Measurements from ENCODE around the gene INO80B.
A peak's percentile ranks its signal among the peaks of the same experiment; 100 is the strongest.

The INO80B gene

DNA sequence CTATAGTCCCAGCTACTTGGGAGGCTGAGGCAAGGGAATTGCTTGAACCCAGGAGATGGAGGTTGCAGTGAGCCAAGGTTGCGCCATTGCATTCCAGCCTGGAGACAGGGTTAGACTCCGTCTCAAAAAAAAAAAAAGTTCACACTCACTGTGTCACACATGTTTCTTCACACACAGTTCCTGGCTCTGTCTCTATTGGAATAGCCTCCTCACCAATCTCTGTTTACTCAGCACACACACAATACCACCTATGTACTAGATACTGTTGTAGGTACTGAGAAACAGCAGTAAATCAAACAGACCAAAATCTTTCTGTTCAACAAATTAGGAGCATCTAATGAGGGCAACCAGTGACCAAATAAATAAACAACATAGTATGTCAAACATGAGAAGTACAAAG lies 31.3 kb downstream of the INO80B start:
- Histone ChIP-seq H3K27me3 (ENCODE audit: insufficient read depth, low read length) (no peaks in the 10 kb centered on the region), H3K4me1 (ENCODE audit: insufficient read depth, low read length) (peaks cover 9% of the 10 kb centered on the region), H3K36me3 (ENCODE audit: insufficient read depth, low read length) (peaks cover 20% of the 10 kb centered on the region), H3K9me3 (ENCODE audit: low read length) (no peaks in the 10 kb centered on the region), H2AFZ (ENCODE audit: low read depth, low read length) (no peak overlapping the region), H3K4me3 (ENCODE audit: low read length) (no peak overlapping the region)

DNA sequence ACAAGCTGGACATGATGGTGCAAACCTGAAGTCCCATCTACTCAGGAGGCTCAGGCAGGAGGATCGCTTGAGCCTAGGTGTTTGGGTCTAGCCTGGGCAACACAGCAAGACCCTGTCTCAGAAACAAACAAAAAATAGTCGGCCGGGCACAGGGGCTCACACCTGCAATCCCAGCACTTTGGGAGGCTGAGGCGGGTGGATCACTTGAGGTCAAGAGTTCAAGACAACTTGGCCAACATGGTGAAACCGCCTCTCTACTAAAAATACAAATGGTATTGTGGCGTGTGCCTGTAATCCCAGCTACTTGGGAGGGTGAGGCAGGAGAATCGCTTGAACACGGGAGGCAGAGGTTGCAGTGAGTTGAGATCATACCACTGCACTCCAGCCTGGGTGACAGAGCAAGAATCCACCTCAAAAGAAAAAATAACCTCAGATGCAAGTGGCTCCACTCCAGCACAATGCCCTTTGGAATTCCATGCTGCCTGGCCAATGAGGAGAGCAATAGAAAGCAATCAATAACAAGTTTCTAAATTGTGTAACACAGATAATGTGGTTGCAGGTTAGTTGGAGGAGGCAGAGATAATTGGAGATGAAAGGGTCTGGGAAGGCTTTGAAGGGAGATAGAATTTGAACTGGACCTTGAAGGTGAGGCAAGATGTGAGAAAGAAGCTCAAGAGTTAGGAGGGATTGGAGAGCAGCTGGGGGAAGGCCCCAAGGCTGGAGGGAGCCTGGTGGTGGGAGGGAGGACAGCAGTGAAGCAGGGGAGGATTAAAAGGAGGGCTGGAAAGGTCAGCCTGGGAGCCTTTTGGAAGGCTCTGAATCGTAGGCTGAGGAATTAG lies 34.0 kb downstream of the INO80B start:
- H3K9me3 ChIP-seq (ENCODE audit: low read length) = no peaks in the 10 kb centered on the region
- no peak overlapping the region for H2AFZ ChIP-seq (ENCODE audit: low read depth, low read length)
- no peaks in the 10 kb centered on the region for H3K27me3 ChIP-seq (ENCODE audit: insufficient read depth, low read length)
- peaks cover 44% of the 10 kb centered on the region for H3K36me3 ChIP-seq (ENCODE audit: insufficient read depth, low read length)
- no peak overlapping the region for H3K4me3 ChIP-seq (ENCODE audit: low read length)
- no peaks in the 10 kb centered on the region for H3K4me1 ChIP-seq (ENCODE audit: insufficient read depth, low read length)

DNA sequence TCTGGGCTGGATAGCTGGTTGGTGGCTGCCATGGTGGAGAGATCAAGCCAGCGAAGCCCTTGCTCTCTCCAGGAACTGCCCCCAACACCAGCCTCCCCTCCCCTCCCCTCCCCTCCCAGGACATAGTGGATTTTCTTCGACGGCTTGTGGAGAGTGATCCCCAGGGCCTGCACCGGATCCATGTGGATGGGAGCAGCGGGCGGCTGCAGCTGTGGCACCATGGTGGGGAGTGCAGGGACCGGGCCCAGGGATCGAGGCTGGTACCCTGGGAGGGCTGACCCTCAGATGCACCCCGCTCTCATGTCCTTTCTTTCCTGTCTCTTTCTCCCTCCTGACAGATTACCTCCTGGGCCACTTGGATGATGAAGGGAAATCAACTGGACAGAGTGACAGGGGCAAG lies 35.0 kb downstream of the INO80B start:
- no peaks in the 10 kb centered on the region for H3K27me3 ChIP-seq (ENCODE audit: insufficient read depth, low read length)
- no peak overlapping the region for H3K4me3 ChIP-seq (ENCODE audit: low read length)
- peaks cover 51% of the 10 kb centered on the region for H3K36me3 ChIP-seq (ENCODE audit: insufficient read depth, low read length)
- no peaks in the 10 kb centered on the region for H3K4me1 ChIP-seq (ENCODE audit: insufficient read depth, low read length)
- H2AFZ ChIP-seq (ENCODE audit: low read depth, low read length) = no peak overlapping the region
- H3K9me3 ChIP-seq (ENCODE audit: low read length) = no peaks in the 10 kb centered on the region

DNA sequence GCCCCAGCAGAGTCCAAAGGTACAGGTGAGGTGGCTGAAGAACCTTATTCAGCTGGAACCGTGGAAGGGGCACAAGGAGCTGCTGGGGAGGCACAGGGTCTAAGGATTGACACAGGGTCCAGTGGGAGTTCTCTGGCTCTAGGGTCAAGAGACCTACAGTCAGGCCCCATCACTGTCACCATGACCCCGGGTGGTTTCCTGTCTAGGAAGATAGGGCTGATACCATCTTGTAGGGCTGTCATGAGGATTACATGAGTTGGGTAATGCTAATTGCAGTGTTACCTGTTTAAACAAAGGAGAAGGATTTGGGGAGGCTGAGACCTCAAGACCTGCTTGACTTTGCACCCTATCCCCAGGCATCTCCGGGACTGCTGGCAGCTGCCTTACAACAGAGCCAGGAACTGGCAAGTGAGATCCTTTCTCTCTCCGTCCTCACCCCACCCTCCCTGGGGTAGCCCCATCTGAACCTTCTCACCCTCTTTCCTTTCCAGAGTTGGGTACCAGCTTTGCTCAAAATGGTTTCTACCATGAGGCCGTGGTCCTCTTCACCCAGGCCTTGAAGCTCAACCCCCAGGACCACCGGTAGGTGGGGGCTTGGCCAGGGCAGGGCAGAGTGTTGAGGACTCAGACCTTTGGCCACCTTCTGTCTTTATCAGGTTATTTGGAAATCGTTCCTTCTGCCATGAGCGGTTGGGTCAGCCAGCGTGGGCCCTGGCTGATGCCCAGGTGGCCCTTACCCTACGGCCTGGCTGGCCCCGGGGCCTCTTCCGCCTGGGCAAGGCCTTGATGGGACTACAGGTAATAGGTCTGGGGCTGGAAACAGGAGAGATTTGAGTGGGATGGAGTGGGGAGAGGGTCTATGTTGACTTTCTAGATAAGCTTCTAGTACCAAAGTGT lies 37.0 kb downstream of the INO80B start:
- H2AFZ ChIP-seq (ENCODE audit: low read depth, low read length) = no peak overlapping the region
- H3K4me3 ChIP-seq (ENCODE audit: low read length) = no peak overlapping the region
- H3K36me3 ChIP-seq (ENCODE audit: insufficient read depth, low read length) = peaks cover 49% of the 10 kb centered on the region
- peaks cover 8% of the 10 kb centered on the region for H3K27me3 ChIP-seq (ENCODE audit: insufficient read depth, low read length)
- H3K4me1 ChIP-seq (ENCODE audit: insufficient read depth, low read length) = no peaks in the 10 kb centered on the region
- no peaks in the 10 kb centered on the region for H3K9me3 ChIP-seq (ENCODE audit: low read length)

DNA sequence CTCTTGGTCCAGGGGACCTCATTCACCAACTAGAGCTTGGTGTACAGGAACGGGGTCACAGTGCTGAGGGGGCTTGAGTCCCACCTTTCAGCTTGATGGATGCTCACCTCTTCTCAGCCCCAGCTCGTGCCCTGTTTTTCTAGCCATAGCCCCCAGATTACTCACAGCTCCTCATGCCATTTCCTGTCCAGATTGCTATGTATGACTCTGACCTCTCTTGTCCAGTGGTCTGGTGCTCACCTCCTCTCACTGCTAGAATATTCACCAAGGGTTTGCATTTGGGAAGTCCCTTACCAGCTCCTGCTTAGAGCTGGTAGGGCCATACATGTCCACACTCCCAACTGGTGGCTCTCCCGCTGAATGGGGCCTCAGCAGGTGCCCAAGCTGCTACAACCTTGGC lies 38.7 kb downstream of the INO80B start:
- H2AFZ ChIP-seq (ENCODE audit: low read depth, low read length) = no peak overlapping the region
- H3K9me3 ChIP-seq (ENCODE audit: low read length) = no peaks in the 10 kb centered on the region
- peaks cover 49% of the 10 kb centered on the region for H3K36me3 ChIP-seq (ENCODE audit: insufficient read depth, low read length)
- H3K4me3 ChIP-seq (ENCODE audit: low read length) = no peak overlapping the region
- peaks cover 10% of the 10 kb centered on the region for H3K4me1 ChIP-seq (ENCODE audit: insufficient read depth, low read length)
- H3K27me3 ChIP-seq (ENCODE audit: insufficient read depth, low read length) = peaks cover 25% of the 10 kb centered on the region

DNA sequence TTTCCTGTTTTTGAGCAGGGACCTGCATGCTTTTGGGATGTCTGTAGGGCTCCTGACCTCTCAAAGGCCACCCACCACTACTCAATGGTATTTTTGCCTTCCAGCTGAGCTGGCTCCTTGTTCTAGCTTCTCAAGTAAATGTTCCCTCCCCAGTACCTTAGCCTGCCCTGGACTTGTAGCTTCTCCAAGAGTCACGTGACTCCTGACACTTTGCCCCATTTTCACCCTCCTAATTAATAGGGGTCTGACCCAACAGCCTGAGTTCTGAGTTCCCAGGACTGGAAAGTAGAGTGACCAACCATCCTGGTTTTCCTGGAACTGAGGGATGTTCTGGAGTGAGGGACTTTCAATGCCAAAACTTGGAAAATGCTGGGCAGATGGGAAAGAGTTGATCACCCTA lies 40.6 kb downstream of the INO80B start:
- Histone ChIP-seq H3K27me3 (ENCODE audit: insufficient read depth, low read length) (peaks cover 44% of the 10 kb centered on the region), H3K36me3 (ENCODE audit: insufficient read depth, low read length) (peaks cover 41% of the 10 kb centered on the region), H3K9me3 (ENCODE audit: low read length) (no peaks in the 10 kb centered on the region)

DNA sequence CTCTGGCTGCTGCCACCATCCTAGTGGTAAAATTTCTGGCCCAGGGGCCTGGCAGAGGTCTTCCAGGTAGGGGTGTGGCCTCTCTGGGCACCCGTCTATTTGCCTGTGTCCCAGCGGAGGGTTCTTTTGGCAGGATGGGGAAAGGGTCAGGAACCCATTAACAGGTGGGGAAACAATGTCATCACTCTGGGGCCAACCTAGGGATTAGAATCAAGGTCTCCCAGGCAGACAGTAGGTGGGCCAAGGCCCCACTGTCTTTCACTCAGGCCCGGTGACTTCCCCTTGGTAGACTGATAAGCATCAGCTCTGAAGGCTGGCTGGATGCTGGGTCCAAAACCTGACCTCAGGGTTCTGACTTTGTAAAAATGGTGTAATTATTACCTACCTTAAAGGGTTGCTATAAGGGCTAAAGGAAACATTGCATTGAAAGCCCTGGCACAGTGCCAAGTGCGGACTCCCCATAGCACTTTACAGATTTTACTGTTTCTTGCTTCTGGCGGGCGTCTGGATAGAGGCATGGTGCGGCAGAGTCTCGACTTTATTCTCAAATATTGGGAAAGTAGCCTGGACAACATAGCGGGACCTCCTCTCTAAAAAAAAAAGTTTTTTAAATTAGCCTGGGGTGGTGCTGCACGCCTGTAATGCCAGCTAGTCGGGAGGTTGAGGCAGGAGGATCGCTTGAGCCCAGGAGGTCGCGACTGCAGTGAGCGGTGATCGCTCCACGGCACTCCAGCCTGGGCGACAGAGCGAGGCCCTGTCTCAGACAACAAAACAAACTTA lies 42.3 kb downstream of the INO80B start:
- Histone ChIP-seq H3K27me3 (ENCODE audit: insufficient read depth, low read length) (peaks cover 61% of the 10 kb centered on the region), H3K9me3 (ENCODE audit: low read length) (no peaks in the 10 kb centered on the region), H3K4me3 (ENCODE audit: low read length) (no peak overlapping the region), H2AFZ (ENCODE audit: low read depth, low read length) (no peak overlapping the region), H3K36me3 (ENCODE audit: insufficient read depth, low read length) (peaks cover 24% of the 10 kb centered on the region), H3K4me1 (ENCODE audit: insufficient read depth, low read length) (peaks cover 24% of the 10 kb centered on the region)

More for the DNA sequence above, 40.6 kb downstream of the INO80B start:
- H2AFZ ChIP-seq (ENCODE audit: low read depth, low read length) = no peak overlapping the region
- H3K4me1 ChIP-seq (ENCODE audit: insufficient read depth, low read length) = peaks cover 24% of the 10 kb centered on the region
- no peak overlapping the region for H3K4me3 ChIP-seq (ENCODE audit: low read length)

DNA sequence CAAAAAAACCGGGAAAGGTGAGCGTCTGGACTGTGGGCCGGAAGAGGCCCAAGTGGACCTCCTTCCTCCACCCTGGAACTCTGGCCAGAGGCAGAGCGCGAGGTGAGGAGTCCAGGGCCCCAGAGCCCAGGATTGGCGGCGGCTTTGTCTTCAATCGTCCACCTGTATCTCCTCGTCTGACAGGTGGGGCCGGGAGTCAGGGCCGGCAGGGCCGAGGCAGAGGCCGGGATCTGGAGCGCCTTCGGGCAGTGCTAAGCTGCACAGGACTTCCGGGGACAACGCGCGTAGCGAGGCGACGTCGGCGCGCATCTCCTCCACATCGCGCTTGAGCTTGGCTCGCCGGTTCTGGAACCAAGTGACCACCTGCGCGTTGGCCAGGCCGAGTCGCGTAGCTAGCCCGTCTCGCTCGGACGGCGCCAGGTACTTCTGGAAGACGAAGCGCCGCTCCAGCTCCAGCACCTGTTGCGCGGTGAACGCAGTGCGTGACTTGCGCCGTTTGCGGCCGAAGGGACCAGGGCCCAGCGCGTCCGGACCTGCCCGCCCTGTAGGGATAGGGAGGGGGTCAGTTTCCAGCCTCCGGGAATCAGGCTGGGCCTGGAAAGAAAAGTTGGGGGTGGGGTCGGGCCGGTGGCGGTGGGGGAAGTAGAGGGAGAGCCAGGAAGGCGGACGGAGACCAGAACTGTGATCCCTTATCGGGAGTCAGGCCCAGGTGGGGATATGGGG lies 43.1 kb downstream of the INO80B start:
- peak overlapping the region; percentile 36 for H3K4me3 ChIP-seq (ENCODE audit: low read length)
- H3K27me3 ChIP-seq (ENCODE audit: insufficient read depth, low read length) = peaks cover 69% of the 10 kb centered on the region
- H3K4me1 ChIP-seq (ENCODE audit: insufficient read depth, low read length) = peaks cover 24% of the 10 kb centered on the region
- no peak overlapping the region for H2AFZ ChIP-seq (ENCODE audit: low read depth, low read length)
- H3K36me3 ChIP-seq (ENCODE audit: insufficient read depth, low read length) = peaks cover 16% of the 10 kb centered on the region
- peaks cover 2% of the 10 kb centered on the region for H3K9me3 ChIP-seq (ENCODE audit: low read length)

DNA sequence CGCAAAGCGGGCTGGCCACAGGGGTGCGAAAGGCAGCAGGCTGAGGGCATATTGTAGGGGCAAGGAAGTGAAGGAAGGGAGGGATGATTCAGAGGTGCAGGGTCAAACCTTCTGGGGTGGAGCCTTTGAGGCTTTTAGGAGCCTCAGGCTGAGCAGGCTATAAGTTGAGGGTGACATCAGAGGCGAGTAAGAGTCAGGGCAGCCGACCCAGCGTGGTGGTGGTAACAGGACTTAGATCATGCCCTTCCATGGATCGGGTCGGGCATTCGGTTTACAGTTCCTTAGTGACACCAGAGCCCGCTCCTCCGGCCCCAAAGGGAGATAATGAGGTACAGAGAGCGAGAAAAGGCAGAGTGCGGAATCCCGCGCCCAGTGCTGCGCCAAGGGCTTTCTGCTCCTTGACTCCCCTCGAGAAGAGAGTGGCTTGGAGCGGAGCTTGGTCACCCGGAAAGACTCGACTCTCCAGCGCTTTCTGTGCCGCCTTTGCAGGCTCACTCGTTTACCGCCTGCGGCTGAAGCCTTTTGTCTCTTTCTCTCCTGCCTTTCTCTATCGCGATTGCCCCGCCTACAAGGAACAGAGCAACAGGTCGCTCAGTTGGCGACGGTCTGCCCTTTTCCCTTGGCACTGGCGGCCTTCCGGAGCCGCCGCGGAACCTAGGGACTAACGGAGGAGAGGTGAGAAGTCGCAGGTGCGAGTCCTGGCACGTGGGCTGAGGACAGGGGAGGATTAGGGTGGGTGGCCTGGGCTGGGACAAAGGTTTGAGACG lies 43.8 kb downstream of the INO80B start:
- H3K4me1 ChIP-seq (ENCODE audit: insufficient read depth, low read length) = peaks cover 24% of the 10 kb centered on the region
- peaks cover 9% of the 10 kb centered on the region for H3K36me3 ChIP-seq (ENCODE audit: insufficient read depth, low read length)
- peaks cover 2% of the 10 kb centered on the region for H3K9me3 ChIP-seq (ENCODE audit: low read length)
- peak overlapping the region; percentile 36 for H3K4me3 ChIP-seq (ENCODE audit: low read length)
- peaks cover 76% of the 10 kb centered on the region for H3K27me3 ChIP-seq (ENCODE audit: insufficient read depth, low read length)
- peak overlapping the region; percentile 64 for H2AFZ ChIP-seq (ENCODE audit: low read depth, low read length)

DNA sequence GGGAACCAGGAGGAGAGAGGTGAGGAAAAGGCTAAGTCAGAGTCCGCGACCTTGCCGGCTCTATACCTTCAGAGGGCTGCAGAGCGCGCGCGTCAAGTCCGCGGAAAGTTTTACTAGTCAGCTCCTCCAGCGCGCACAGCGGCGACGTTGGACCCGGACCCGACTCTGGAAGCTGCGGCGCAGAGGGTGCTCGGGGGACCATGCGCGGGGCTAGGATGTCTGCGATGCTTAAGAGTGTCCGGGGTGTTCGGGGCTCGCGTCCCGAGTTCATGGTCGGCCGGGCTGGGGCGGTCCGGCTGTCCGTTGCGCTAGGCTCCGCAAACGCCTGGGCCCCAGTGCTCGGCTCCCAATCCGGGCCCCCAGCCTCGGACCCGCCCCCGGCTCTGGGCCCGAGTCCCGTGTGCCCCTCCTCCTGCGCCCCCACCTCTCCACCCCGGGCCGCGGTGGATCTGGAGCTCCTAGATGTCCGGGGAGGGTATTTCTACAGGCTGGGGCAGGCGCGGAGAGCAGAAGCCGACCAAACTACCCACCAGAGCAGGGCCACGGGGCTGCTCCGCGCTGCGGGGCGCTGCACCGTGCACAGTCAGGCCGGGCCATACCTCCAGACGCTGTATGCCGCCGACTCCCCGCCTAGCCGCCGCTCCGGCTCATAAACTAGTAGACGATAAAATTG lies 44.5 kb downstream of the INO80B start, which contains the start of gene LBX2:
LBX2 (minus strand) TSS at position 337 of the 673 bp plus-strand sequence; CDS start at position 271, 66 bp downstream.
- Histone ChIP-seq H3K4me1 (ENCODE audit: insufficient read depth, low read length) (peaks cover 24% of the 10 kb centered on the region), H3K36me3 (ENCODE audit: insufficient read depth, low read length) (peaks cover 2% of the 10 kb centered on the region), H2AFZ (ENCODE audit: low read depth, low read length) (peak within 1 kb of the TSS; percentile 64), H3K27me3 (ENCODE audit: insufficient read depth, low read length) (peaks cover 83% of the 10 kb centered on the region), H3K4me3 (ENCODE audit: low read length) (peak within 1 kb of the TSS; percentile 36), H3K9me3 (ENCODE audit: low read length) (peaks cover 2% of the 10 kb centered on the region)

DNA sequence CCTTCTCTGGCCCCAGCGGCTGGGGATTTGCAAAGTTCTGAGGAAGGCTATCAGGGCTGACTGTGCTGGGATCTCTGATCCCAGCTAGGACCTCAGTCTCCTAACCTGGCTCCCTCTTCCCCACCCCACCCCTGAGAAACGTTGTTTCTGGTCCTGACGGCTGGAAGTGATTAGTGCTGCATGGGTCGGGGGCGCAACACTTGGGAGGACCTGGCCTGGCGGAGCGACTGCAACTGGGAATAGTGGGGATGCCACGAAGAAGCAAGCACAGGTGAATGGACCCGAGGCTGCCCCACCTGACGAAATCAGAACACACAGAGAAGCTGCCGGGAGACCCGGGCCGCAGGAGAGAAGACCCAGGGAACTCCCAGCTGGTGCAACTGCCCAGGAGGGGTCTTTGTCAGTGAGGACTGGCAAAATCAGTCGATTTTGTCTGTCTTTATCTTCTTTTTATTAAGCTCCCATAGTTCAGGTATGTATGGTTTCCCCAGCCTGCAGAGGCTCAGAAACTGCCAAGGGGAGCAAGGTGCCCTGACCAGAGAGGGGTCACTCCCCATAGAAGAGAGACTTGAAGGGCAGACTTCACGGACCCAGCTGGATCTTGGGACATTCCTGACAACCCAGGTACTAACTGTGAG lies 45.2 kb downstream of the INO80B start:
- Histone ChIP-seq H3K4me3 (ENCODE audit: low read length) (peak overlapping the region; percentile 36), H3K36me3 (ENCODE audit: insufficient read depth, low read length) (peaks cover 4% of the 10 kb centered on the region), H2AFZ (ENCODE audit: low read depth, low read length) (peak overlapping the region; percentile 64), H3K9me3 (ENCODE audit: low read length) (peaks cover 2% of the 10 kb centered on the region), H3K27me3 (ENCODE audit: insufficient read depth, low read length) (peaks cover 84% of the 10 kb centered on the region), H3K4me1 (ENCODE audit: insufficient read depth, low read length) (peaks cover 24% of the 10 kb centered on the region)

Data from neuron (in vitro differentiated cells).